Gastroesophageal sphincter (tissue), 4 donors: ENCODE data around the gene GLCCI1. TPM values are rescaled to one million over a fixed set of nuclear protein-coding genes. Genes with fewer than 3 reads are reported as not detected.

ENCODE experiments used
- ATAC-seq: fragments of 150-250 bp; one replicate; pipeline ENCODE4 v1.9.1; 2016; ENCODE audit warnings: mild to moderate bottlenecking, moderate library complexity
- H3K27ac ChIP-seq, 4 donors: fragments of 200-600 bp; sonication (generic) in 3 of 4; 1 replicate in 3 of 4; 2 replicates in 1 of 4; pipeline ENCODE4 v1.5.1; 2016 to 2019
- H3K27me3 ChIP-seq: fragments of 200-600 bp; sonication (generic); one replicate; pipeline ENCODE4 v1.5.1; 2019
- H3K36me3 ChIP-seq, 2 donors: fragments of 200-600 bp; sonication (generic); one replicate each; pipeline ENCODE4 v1.5.1; 2019; ENCODE audit warnings: control low read depth in 1 of 2
- H3K4me1 ChIP-seq, 3 donors: fragments of 200-600 bp; sonication (generic); 1 replicate in 2 of 3; 2 replicates in 1 of 3; pipeline ENCODE4 v1.5.1; 2016 to 2019; ENCODE audit warnings: control low read depth in 2 of 3
- H3K4me3 ChIP-seq, 2 donors: fragments of 200-600 bp; sonication (generic); one replicate each; pipeline ENCODE4 v1.5.1; 2019; ENCODE audit warnings: mild to moderate bottlenecking in 1 of 2, moderate library complexity in 1 of 2
- H3K9me3 ChIP-seq, 3 donors: fragments of 200-600 bp; sonication (generic); one replicate each; pipeline ENCODE4 v1.5.1; 2017 to 2019; ENCODE audit warnings: control low read depth in 2 of 3
- CTCF ChIP-seq, 4 experiments: fragments of 200-600 bp in 2 of 4; fragments of 450-650 bp in 2 of 4; sonication (generic) in 1 of 4; IDR thresholded peaks; one replicate each; pipeline ENCODE4 v1.5.1; 2017 to 2019; ENCODE audit warnings: antibody characterized with exemption in 4 of 4, mild to moderate bottlenecking in 2 of 4, moderate library complexity in 2 of 4
- EP300 ChIP-seq: sonication (generic); formaldehyde crosslinking; IDR thresholded peaks from one replicate; pipeline ENCODE4 v1.6.1; 2017; ENCODE audit warnings: antibody characterized with exemption, mild to moderate bottlenecking
- POLR2A ChIP-seq, 2 donors: fragments of 450-650 bp; IDR thresholded peaks; one replicate each; pipeline ENCODE4 v1.6.1; 2017; ENCODE audit warnings: antibody characterized with exemption in 2 of 2, mild to moderate bottlenecking in 2 of 2, moderate library complexity in 1 of 2
- POLR2AphosphoS5 ChIP-seq: sonication (generic); formaldehyde crosslinking; IDR thresholded peaks from one replicate; pipeline ENCODE4 v1.6.1; 2017; ENCODE audit warnings: antibody characterized with exemption
- WGBS, 2 donors: methylation state at CpG; one replicate each; pipeline ENCODE4 v1.1.5; 2018; ENCODE audit warnings: low coverage in 1 of 2; 5-methylcytosine and 5-hydroxymethylcytosine counted together
- total RNA-seq, 4 donors: library from RNA; depleted of rRNA; stranded (reverse); fragments of >200 nt; gene quantifications; one replicate each; pipeline ENCODE4 v1.1.0, GENCODE V29; 2016

Gene GLCCI1
- total RNA-seq, 4 donors from 2014 or later = 2.8 to 16.7 (median 5.2) TPM

- Histone ChIP-seq H3K4me1 (peaks cover 0 to 24% (median 0%) of the 10 kb centered on the region in 3 donors), H3K27me3 (no peaks in the 10 kb centered on the region), H3K9me3 (no peaks in the 10 kb centered on the region), H3K27ac (no peak overlapping the region), H3K36me3 (no peaks in the 10 kb centered on the region), H3K4me3 (peak overlapping the region; percentile 90 to 94)
- WGBS, 2 donors = 81 to 88% methylated on average over 6 to 9 of the region's 9 CpGs
- ATAC-seq = no peak
- TF ChIP-seq POLR2AphosphoS5 (no peak), CTCF (IDR thresholded peaks at IDR 0.05) (no peak), POLR2A (IDR thresholded peaks at IDR 0.05) (no peak), EP300 (no peak)
Observed at GRCh38 chr7:7971308-7972040, 2.9 kb downstream of the GLCCI1 start.

DNA sequence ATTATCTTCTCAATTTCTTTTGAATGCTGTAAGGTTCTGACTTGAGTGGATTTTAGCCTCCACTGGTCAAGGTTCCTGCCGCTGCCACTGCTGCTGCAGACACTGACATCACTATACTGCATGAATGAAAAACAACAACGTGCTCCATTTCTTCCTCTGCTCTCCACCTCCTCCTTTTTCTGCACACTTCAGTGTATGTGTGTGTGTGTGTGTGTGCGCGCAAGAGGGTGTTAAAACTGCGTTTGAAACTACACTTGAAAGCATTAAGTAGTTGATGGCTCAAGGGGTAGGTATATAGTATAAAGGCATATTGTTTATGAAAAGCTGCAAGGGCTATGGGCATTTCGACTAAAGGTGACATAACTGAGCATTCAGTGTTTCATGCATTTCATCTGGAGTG lies 3.5 kb downstream of the GLCCI1 start:
- no peak for TF ChIP-seq CTCF (IDR thresholded peaks at IDR 0.05)
- no peak for TF ChIP-seq EP300
- no peak for TF ChIP-seq POLR2A (IDR thresholded peaks at IDR 0.05)
- no peak for TF ChIP-seq POLR2AphosphoS5
- Histone ChIP-seq H3K36me3 (no peaks in the 10 kb centered on the region), H3K27me3 (no peaks in the 10 kb centered on the region), H3K27ac (no peak overlapping the region), H3K4me3 (peak overlapping the region in 1 of 2 donors; percentile 94), H3K9me3 (no peaks in the 10 kb centered on the region), H3K4me1 (peaks cover 0 to 24% (median 0%) of the 10 kb centered on the region in 3 donors)
- no peak for ATAC-seq
- WGBS, 2 donors = 52 to 53% methylated on average over 5 to 6 of the region's 6 CpGs

GRCh38 chr7:7972922-7973594 lies 4.5 kb downstream of the GLCCI1 start:
- Histone ChIP-seq H3K4me1 (peaks cover 0 to 24% (median 2%) of the 10 kb centered on the region in 3 donors), H3K4me3 (no peak overlapping the region), H3K27me3 (no peaks in the 10 kb centered on the region), H3K36me3 (no peaks in the 10 kb centered on the region), H3K9me3 (no peaks in the 10 kb centered on the region), H3K27ac (no peak overlapping the region)
- no peak for TF ChIP-seq POLR2AphosphoS5
- TF ChIP-seq CTCF (IDR thresholded peaks at IDR 0.05) = no peak
- no peak for TF ChIP-seq POLR2A (IDR thresholded peaks at IDR 0.05)
- WGBS, 2 donors = 55 to 60% methylated on average over 1 to 2 of the region's 2 CpGs
- no peak for ATAC-seq

DNA sequence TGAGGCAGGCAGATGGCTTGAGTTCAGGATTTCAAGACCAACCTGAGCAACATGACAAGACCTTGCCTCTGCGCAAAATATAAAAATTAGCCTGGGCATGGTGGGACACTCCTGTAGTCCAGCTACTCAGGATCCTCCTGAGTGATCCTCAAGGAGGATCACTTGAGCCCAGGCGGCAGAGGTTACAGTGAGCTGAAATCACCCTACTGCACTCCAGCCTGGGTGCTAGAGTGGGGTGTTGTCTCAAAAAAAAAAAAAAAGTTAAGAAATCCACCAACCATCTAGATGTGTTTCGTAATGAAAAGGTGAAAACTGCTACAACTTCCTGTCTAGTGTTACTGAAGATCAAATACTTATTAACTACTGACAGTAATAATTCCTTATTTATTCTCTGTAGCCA lies 8.1 kb downstream of the GLCCI1 start:
- ATAC-seq = no peak
- Histone ChIP-seq H3K36me3 (no peaks in the 10 kb centered on the region), H3K9me3 (no peaks in the 10 kb centered on the region), H3K4me1 (peaks cover 0 to 12% (median 2%) of the 10 kb centered on the region in 3 donors), H3K27me3 (no peaks in the 10 kb centered on the region), H3K4me3 (no peak overlapping the region), H3K27ac (no peak overlapping the region)
- TF ChIP-seq EP300 (no peak), POLR2AphosphoS5 (no peak), POLR2A (IDR thresholded peaks at IDR 0.05) (no peak), CTCF (IDR thresholded peaks at IDR 0.05) (no peak)
- 89 to 100% methylated on average over 1 to 3 of the region's 3 CpGs for WGBS, 2 donors

- no peak for TF ChIP-seq CTCF (IDR thresholded peaks at IDR 0.05)
- no peak for TF ChIP-seq EP300
- no peak for TF ChIP-seq POLR2AphosphoS5
- no peak for TF ChIP-seq POLR2A (IDR thresholded peaks at IDR 0.05)
- Histone ChIP-seq H3K4me3 (no peak overlapping the region), H3K36me3 (no peaks in the 10 kb centered on the region), H3K27me3 (no peaks in the 10 kb centered on the region), H3K27ac (no peak overlapping the region), H3K4me1 (peaks cover 0 to 10% (median 2%) of the 10 kb centered on the region in 3 donors), H3K9me3 (no peaks in the 10 kb centered on the region)
- WGBS, 2 donors = 40 to 45% methylated on average over 2 of the region's 2 CpGs
- no peak for ATAC-seq
Observed at GRCh38 chr7:7977774-7978173, 9.2 kb downstream of the GLCCI1 start.
